GM18861 (cell line): ENCODE results near the gene SLC12A9.

ENCODE experiments used
- ATAC-seq: cut with Tn5 transposase; IDR thresholded peaks from one replicate; pipeline ENCODE4 v1.9.1; 2021; ENCODE audit not compliant: unreplicated experiment

SLC12A9 gene

GRCh38 chr7:100860702-100861615 is 8.4 kb downstream of the SLC12A9 start:
- no peak for ATAC-seq

GRCh38 chr7:100861616-100861985 is 9.1 kb downstream of the SLC12A9 start:
- no peak for ATAC-seq

GRCh38 chr7:100863406-100863950 is 11.0 kb downstream of the SLC12A9 start:
- ATAC-seq: no peak

- no peak for ATAC-seq
Observed at GRCh38 chr7:100864263-100864845, 11.8 kb downstream of the SLC12A9 start.

GRCh38 chr7:100865372-100865911 is 12.9 kb downstream of the SLC12A9 start:
- ATAC-seq: no peak

- ATAC-seq: no peak
Observed at GRCh38 chr7:100865938-100866728, 13.6 kb downstream of the SLC12A9 start.

- no peak for ATAC-seq
Observed at GRCh38 chr7:100866729-100867039, 14.2 kb downstream of the SLC12A9 start.

GRCh38 chr7:100867040-100867775 is 14.7 kb downstream of the SLC12A9 start, which contains the start of gene TRIP6:
TSS of gene TRIP6 (plus strand) at chr7:100867387. CDS start at chr7:100867498, 111 bp downstream.
- ATAC-seq: no peak

GRCh38 chr7:100867776-100868485 is 15.4 kb downstream of the SLC12A9 start:
- ATAC-seq: no peak

- ATAC-seq: no peak
Observed at GRCh38 chr7:100873599-100874299, 21.2 kb downstream of the SLC12A9 start.

GRCh38 chr7:100874300-100874576 is 21.7 kb downstream of the SLC12A9 start:
- ATAC-seq: no peak

GRCh38 chr7:100874577-100875355 is 22.3 kb downstream of the SLC12A9 start, which contains the start of gene SRRT:
TSS of gene SRRT (plus strand) at chr7:100875103. CDS start at chr7:100875591, 488 bp downstream.
- peak; percentile 85 for ATAC-seq

- ATAC-seq: peak; percentile 12
Observed at GRCh38 chr7:100875356-100875751, 22.8 kb downstream of the SLC12A9 start.

- no peak for ATAC-seq
Observed at GRCh38 chr7:100878013-100878412, 25.5 kb downstream of the SLC12A9 start.

- no peak for ATAC-seq
Observed at GRCh38 chr7:100878685-100879084, 26.2 kb downstream of the SLC12A9 start.

- ATAC-seq: no peak
Observed at GRCh38 chr7:100879685-100880261, 27.3 kb downstream of the SLC12A9 start.

- no peak for ATAC-seq
Observed at GRCh38 chr7:100880645-100881044, 28.1 kb downstream of the SLC12A9 start.

- ATAC-seq: no peak
Observed at GRCh38 chr7:100881136-100881535, 28.6 kb downstream of the SLC12A9 start.
